HepG2 (cell line): Measurements from ENCODE around the gene DUS2. TPM values are rescaled to one million over a fixed set of nuclear protein-coding genes. Genes with fewer than 3 reads are reported as not detected.

ENCODE experiments used
- ATAC-seq: fragments of 200-7000 bp; cut with Tn5 transposase; 3 replicates; pipeline ENCODE4 v1.9.1; 2020; ENCODE audit warnings: mild to moderate bottlenecking, moderate library complexity
- BruUV-seq: library from RNA; stranded (reverse); fragments of 400-500 nt; replicated peaks from 2 replicates; lab custom pipeline; 2021; lab: Mats Ljungman, UMichigan
- CTCF ChIA-PET: fragments of 300-600 bp; formaldehyde crosslinking; extraction: SDS; loops from one replicate; lab custom pipeline; 2021; ENCODE audit warnings: low total read pairs, inconsistent platforms, low intra/inter-chr PET ratio; lab: Yijun Ruan, JAX
- POLR2A ChIA-PET: fragments of 350-600 bp; sonication (Branson Sonifier 250); formaldehyde crosslinking; loops from one replicate; lab custom pipeline; 2020; ENCODE audit warnings: antibody characterized with exemption, inconsistent platforms; lab: Yijun Ruan, JAX
- DNase-seq: peaks from one replicate; pipeline ENCODE4 v3.0.0-alpha.2; 2015; ENCODE audit warnings: low spot score
- FAIRE-seq: peaks from 3 replicates; lab custom pipeline; 2011; peaks lifted over from hg19 to GRCh38; lab: Jason Lieb, UNC
- H2AFZ ChIP-seq: one replicate; pipeline ENCODE4 v1.6.1; 2011; ENCODE audit warnings: low read length, inconsistent platforms
- H3K27ac ChIP-seq: fragments of 300-600 bp; 3 replicates; pipeline ENCODE4 v1.8.0; 2011; ENCODE audit warnings: mixed run types, mild to moderate bottlenecking, mixed read lengths, low read length, inconsistent platforms; ENCODE audit not compliant: insufficient read depth; ENCODE audit errors: extremely low read length
- H3K27me3 ChIP-seq, 2 experiments: fragments of 200-600 bp in 1 of 2; 2 replicates in 1 of 2; 3 replicates in 1 of 2; pipeline versions ENCODE4 v1.6.0 to v1.8.0; 2011; ENCODE audit warnings: low read length in 2 of 2, mild to moderate bottlenecking in 2 of 2, moderate library complexity in 2 of 2, inconsistent platforms in 1 of 2; ENCODE audit not compliant: insufficient read depth in 2 of 2, control insufficient read depth in 1 of 2
- H3K36me3 ChIP-seq, 2 experiments: fragments of 200-600 bp in 1 of 2; replicated peaks in 1 of 2; 2 replicates in 1 of 2; 3 replicates in 1 of 2; pipeline versions ENCODE4 v1.5.1 to v1.8.0; 2011; ENCODE audit warnings: low read length in 2 of 2, inconsistent platforms in 1 of 2; ENCODE audit not compliant: insufficient read depth in 2 of 2, control insufficient read depth in 1 of 2
- H3K4me1 ChIP-seq: 2 replicates; pipeline ENCODE4 v1.5.1; 2012; ENCODE audit warnings: low read length, inconsistent platforms; ENCODE audit not compliant: insufficient read depth
- H3K4me2 ChIP-seq: 2 replicates; pipeline ENCODE4 v1.6.0; 2011; ENCODE audit warnings: low read depth, low read length, inconsistent platforms
- H3K4me3 ChIP-seq, 3 experiments: fragments of 200-600 bp in 1 of 3; sonication (generic), shearing (Covaris generic) in 1 of 3; replicated peaks in 1 of 3; 2 replicates each; pipeline ENCODE4 v1.5.1; 2011 to 2016; ENCODE audit warnings: low read length in 3 of 3, inconsistent platforms in 2 of 3, low read depth in 2 of 3, mild to moderate bottlenecking in 2 of 3, control low read depth in 1 of 3, mixed read lengths in 1 of 3; ENCODE audit not compliant: insufficient read depth in 1 of 3
- H3K79me2 ChIP-seq: one replicate; pipeline ENCODE4 v1.6.1; 2011; ENCODE audit warnings: low read length, inconsistent platforms; ENCODE audit not compliant: insufficient read depth
- H3K9ac ChIP-seq: 2 replicates; pipeline ENCODE4 v1.6.0; 2011; ENCODE audit warnings: mild to moderate bottlenecking, low read depth, low read length, inconsistent platforms; ENCODE audit not compliant: insufficient read depth
- H3K9me3 ChIP-seq: 2 replicates; pipeline ENCODE4 v1.5.1; 2012; ENCODE audit warnings: mild to moderate bottlenecking, low read length
- H4K20me1 ChIP-seq: 2 replicates; pipeline ENCODE4 v1.6.0; 2011; ENCODE audit warnings: inconsistent platforms, mild to moderate bottlenecking, low read length, moderate library complexity; ENCODE audit not compliant: insufficient read depth
- JUN ChIP-seq: sonication (generic); formaldehyde crosslinking; IDR thresholded peaks from 2 replicates; pipeline ENCODE4 v1.4.0; 2020; ENCODE audit warnings: mild to moderate bottlenecking, missing genetic modification reagents
- MEIS2 ChIP-seq: sonication (generic); formaldehyde crosslinking; IDR thresholded peaks from 2 replicates; pipeline ENCODE4 v1.9.0; 2021; ENCODE audit warnings: mild to moderate bottlenecking, missing genetic modification reagents
- PLRG1 ChIP-seq: fragments of 450-650 bp; conservative IDR thresholded peaks from 2 replicates; pipeline ENCODE4 v1.6.1; 2016
- ZBTB38 ChIP-seq: sonication (generic); formaldehyde crosslinking; IDR thresholded peaks from 2 replicates; pipeline ENCODE4 v1.5.1; 2020; ENCODE audit warnings: mild to moderate bottlenecking, missing genetic modification reagents
- ZNF121 ChIP-seq: sonication (generic); formaldehyde crosslinking; IDR thresholded peaks from 2 replicates; pipeline ENCODE4 v1.5.0; 2020; ENCODE audit warnings: mild to moderate bottlenecking, missing genetic modification reagents
- ZNF776 ChIP-seq: sonication (generic); formaldehyde crosslinking; IDR thresholded peaks from 2 replicates; pipeline ENCODE4 v1.4.0; 2020; ENCODE audit warnings: mild to moderate bottlenecking, missing genetic modification reagents
- WGBS: methylation state at CpG from one replicate; pipeline ENCODE4 v1.1.6; 2017; ENCODE audit warnings: low lambda C conversion rate; 5-methylcytosine and 5-hydroxymethylcytosine counted together
- in situ Hi-C: cut with HindIII; loops from 2 replicates; pipeline ENCODE4 v1.10.0; 2017; ENCODE audit warnings: low pct_unique_long_range_greater_than_20kb; ENCODE audit not compliant: extremely low pct_ligation_motif_present
- intact Hi-C: fragments of 100-400 bp; cut with micrococcal nuclease; formaldehyde crosslinking; loops from one replicate; pipeline ENCODE4 v1.10.0; 2022; ENCODE audit not compliant: unreplicated experiment
- polyA plus RNA-seq, 8 experiments: library from polyadenylated mRNA; depleted of rRNA in 3 of 8; stranded (reverse) in 7 of 8; unstranded in 1 of 8; fragments of >200 nt; fragmentation: Illumina TruSeq in 4 of 8; extraction: Trizol in 4 of 8; gene quantifications; 2 replicates each; pipeline versions ENCODE4 v1.2.1 to v1.2.3, GENCODE V29; 2011 to 2016; ENCODE audit warnings: low read depth in 4 of 8, missing spikeins in 1 of 8, mixed read lengths in 1 of 8; ENCODE audit not compliant: insufficient read depth in 1 of 8
- total RNA-seq, 5 experiments: library from RNA; depleted of rRNA; stranded (reverse); fragments of >200 nt; fragmentation: Illumina TruSeq; extraction: Trizol; gene quantifications; 2 replicates each; pipeline ENCODE4 v1.2.3, GENCODE V29; 2016; ENCODE audit warnings: low read depth in 1 of 5

The DUS2 gene
- total and polyA plus RNA-seq, 2 of the 13 experiments (the other 11 are each of a cell fraction or from before 2014, with no cell fraction given) = 17.8 to 25.1 TPM

- CTCF ChIA-PET = no interaction called here
- Histone ChIP-seq H3K4me2 (no peak overlapping the region), H3K79me2 (no peaks in the 10 kb centered on the region), H4K20me1 (no peaks in the 10 kb centered on the region), H3K9me3 (no peaks in the 10 kb centered on the region), H3K27me3 (no peaks in the 10 kb centered on the region), H3K36me3 (peaks cover 48 to 67% of the 10 kb centered on the region in 2 experiments), H3K27ac (no peak overlapping the region), H3K9ac (no peak overlapping the region), H2AFZ (no peak overlapping the region), H3K4me1 (peaks cover 3% of the 10 kb centered on the region), H3K4me3 (no peak overlapping the region)
- TF ChIP-seq PLRG1 = no peak
- TF ChIP-seq MEIS2 = no peak
- no peak for TF ChIP-seq JUN
- TF ChIP-seq ZNF776 = no peak
- POLR2A ChIA-PET = interaction anchor here (1.2 to 5.0 kb wide), 2 partner anchors 9 to 14 kb away, joined by 3 to 20 read pairs; partner anchors contain the start of gene NFATC3
- ATAC-seq (no peak), DNase-seq (no peak), FAIRE-seq (no peak)
- 91% methylated on average over 14 of the region's 14 CpGs for WGBS
- BruUV-seq = no TSS peak
- intact Hi-C loops (no loop called here), in situ Hi-C loops (no loop called here)
These were observed 47.9 kb downstream of the DUS2 start for GRCh38 chr16:68070806-68071517.

DNA sequence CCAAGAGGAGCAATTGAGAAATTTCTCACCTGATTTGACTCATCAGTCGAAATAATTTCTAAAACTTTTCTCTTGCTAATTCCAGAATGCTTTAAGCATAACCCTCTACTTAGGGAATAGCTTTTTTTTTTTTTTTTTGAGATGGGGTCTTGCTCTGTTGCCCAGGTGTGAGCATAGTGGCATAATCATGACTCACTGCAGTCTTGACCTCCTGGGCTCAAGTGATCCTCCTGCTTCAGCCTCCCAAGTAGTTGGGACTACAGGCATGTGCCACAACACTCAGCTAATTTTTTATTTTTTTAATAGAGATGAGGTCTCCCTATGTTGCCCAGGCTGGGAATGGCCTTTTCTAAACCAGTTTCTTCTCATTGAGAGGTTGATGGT lies 48.4 kb downstream of the DUS2 start:
- CTCF ChIA-PET = no interaction called here
- FAIRE-seq (no peak), DNase-seq (no peak)
- no peaks in the 10 kb centered on the region for H3K9me3 ChIP-seq
- H3K4me1 ChIP-seq = peaks cover 9% of the 10 kb centered on the region
- H3K4me2 ChIP-seq = no peak overlapping the region
- H3K79me2 ChIP-seq = no peaks in the 10 kb centered on the region
- WGBS = 90% methylated on average over 1 of the region's 1 CpG
- TF ChIP-seq ZBTB38 (CRISPR knock-in tag) (no peak), ZNF121 (CRISPR knock-in tag) (peak; percentile 24; the same call in 1 of the 2 replicates)
- TF ChIP-seq, all 625 proteins: peak for 1
- in situ Hi-C loops (no loop called here), intact Hi-C loops (no loop called here)
- BruUV-seq = no TSS peak
- H3K36me3 ChIP-seq = peaks cover 44 to 67% of the 10 kb centered on the region in 2 experiments
- POLR2A ChIA-PET = interaction anchor here (0.8 to 5.0 kb wide), 3 partner anchors 8 to 129 kb away, joined by 3 to 20 read pairs (median 3); partner anchors contain the start of gene NFATC3
- no peaks in the 10 kb centered on the region for H4K20me1 ChIP-seq
- H3K9ac ChIP-seq = no peak overlapping the region
- ATAC-seq = no peak
- H3K4me3 ChIP-seq = no peak overlapping the region
- no peak overlapping the region for H2AFZ ChIP-seq
- H3K27me3 ChIP-seq = no peaks in the 10 kb centered on the region
- no peak overlapping the region for H3K27ac ChIP-seq
